ENCODE results near the gene CASP2.

CASP2 gene

DNA sequence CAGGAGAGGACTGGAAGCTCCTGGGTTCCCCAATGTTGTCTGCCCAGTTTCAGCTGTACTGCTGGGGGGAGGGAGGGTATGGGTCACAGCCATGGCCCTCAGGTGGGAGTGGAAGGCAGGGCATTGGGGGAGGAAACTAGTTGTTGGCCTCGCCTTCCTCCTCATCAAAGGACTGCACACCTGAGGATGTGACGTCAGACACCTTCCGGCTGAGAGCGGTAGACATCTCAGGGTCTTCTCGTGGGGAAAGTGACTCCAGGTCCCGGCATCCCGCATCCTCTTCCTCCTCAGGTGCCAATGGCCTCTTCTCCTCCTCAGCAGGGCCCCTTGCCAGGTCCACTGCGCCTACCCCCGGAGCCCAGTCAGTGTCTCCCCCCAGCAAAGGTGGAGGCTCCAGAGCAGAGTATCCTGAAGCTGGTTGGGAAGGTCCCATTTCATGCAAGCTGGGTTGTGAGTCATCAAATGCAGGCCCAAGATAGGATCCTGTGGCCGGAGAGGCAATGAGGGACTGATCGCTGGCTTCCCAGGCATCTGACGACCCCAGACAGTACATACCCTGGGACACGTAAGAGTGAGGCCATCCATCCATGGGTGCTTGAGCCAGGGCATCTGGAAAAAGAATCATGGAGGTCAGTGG lies 68.4 kb downstream of the CASP2 start:
- peaks cover 9 to 16% of the 10 kb centered on the region in 2 donors for H3K27me3 Mint-ChIP-seq

More for the DNA sequence above, 68.4 kb downstream of the CASP2 start:
- Mint-ChIP-seq H3K9me3 (no peaks in the 10 kb centered on the region), H3K27ac (no peak overlapping the region), H3K4me3 (no peak overlapping the region), H3K4me1 (ENCODE audit: low read depth in 2 of 2) (peaks cover 4 to 7% of the 10 kb centered on the region in 2 donors), H3K36me3 (ENCODE audit: insufficient read depth) (peaks cover 3% of the 10 kb centered on the region)
- ATAC-seq (replicated peaks) (no peak), DNase-seq (no peak)
